HEK293T (cell line): ENCODE results near the gene NEUROD1.

ENCODE experiments used
- CTCF ChIA-PET: fragments of 350-600 bp; formaldehyde crosslinking; extraction: SDS; loops from one replicate; lab custom pipeline; 2021; ENCODE audit warnings: antibody characterized with exemption, inconsistent platforms; lab: Yijun Ruan, JAX
- POLR2A ChIA-PET: fragments of 350-600 bp; formaldehyde crosslinking; extraction: SDS; loops from one replicate; lab custom pipeline; 2020; ENCODE audit warnings: antibody characterized with exemption, inconsistent platforms; lab: Yijun Ruan, JAX
- DNase-seq: peaks from one replicate; pipeline ENCODE4 v3.0.0; 2012; ENCODE audit warnings: mixed read lengths; ENCODE audit errors: extremely low spot score
- ARNT ChIP-seq: fragments of 450-650 bp; IDR thresholded peaks from 2 replicates; pipeline ENCODE4 v1.6.1; 2017; ENCODE audit warnings: mild to moderate bottlenecking
- BHLHE40 ChIP-seq: fragments of 450-650 bp; IDR thresholded peaks from 2 replicates; pipeline ENCODE4 v1.6.1; 2016; ENCODE audit warnings: mild to moderate bottlenecking, moderate library complexity, borderline replicate concordance
- CTBP1 ChIP-seq: fragments of 450-650 bp; IDR thresholded peaks from 2 replicates; pipeline ENCODE4 v1.6.1; 2016; ENCODE audit warnings: borderline replicate concordance
- ELF4 ChIP-seq: fragments of 450-650 bp; IDR thresholded peaks from 2 replicates; pipeline ENCODE4 v1.6.1; 2017; ENCODE audit warnings: antibody characterized with exemption
- FOXA1 ChIP-seq: fragments of 450-650 bp; IDR thresholded peaks from 2 replicates; pipeline ENCODE4 v1.6.1; 2016; ENCODE audit warnings: mild to moderate bottlenecking
- FOXK2 ChIP-seq: fragments of 450-650 bp; IDR thresholded peaks from 2 replicates; pipeline ENCODE4 v1.6.1; 2016; ENCODE audit warnings: mild to moderate bottlenecking
- FOXM1 ChIP-seq: fragments of 450-650 bp; IDR thresholded peaks from 2 replicates; pipeline ENCODE4 v1.6.1; 2017; ENCODE audit warnings: mild to moderate bottlenecking, borderline replicate concordance
- HDGF ChIP-seq: fragments of 450-650 bp; IDR thresholded peaks from 2 replicates; pipeline ENCODE4 v1.6.1; 2017; ENCODE audit warnings: antibody characterized with exemption, borderline replicate concordance
- L3MBTL2 ChIP-seq: fragments of 450-650 bp; conservative IDR thresholded peaks from 2 replicates; pipeline ENCODE4 v1.6.1; 2016; ENCODE audit warnings: mild to moderate bottlenecking
- LEF1 ChIP-seq: fragments of 450-650 bp; IDR thresholded peaks from 2 replicates; pipeline ENCODE4 v1.6.1; 2017; ENCODE audit warnings: mild to moderate bottlenecking, borderline replicate concordance
- NFRKB ChIP-seq: fragments of 450-650 bp; IDR thresholded peaks from 2 replicates; pipeline ENCODE4 v1.6.1; 2016; ENCODE audit warnings: mild to moderate bottlenecking, moderate library complexity
- SP1 ChIP-seq: fragments of 450-650 bp; IDR thresholded peaks from 2 replicates; pipeline ENCODE4 v1.6.1; 2017
- SUZ12 ChIP-seq: fragments of 450-650 bp; IDR thresholded peaks from 2 replicates; pipeline ENCODE4 v1.6.1; 2016; ENCODE audit warnings: mild to moderate bottlenecking
- TARDBP ChIP-seq: fragments of 450-650 bp; IDR thresholded peaks from 2 replicates; pipeline ENCODE4 v1.6.1; 2016
- ZNF384 ChIP-seq: fragments of 450-650 bp; IDR thresholded peaks from 2 replicates; pipeline ENCODE4 v1.6.1; 2016
- TF ChIP-seq, protein P1 (sequence below): fragments of 450-650 bp; IDR thresholded peaks from 2 replicates; pipeline ENCODE4 v1.6.1; 2016

NEUROD1 gene

GRCh38 chr2:181674461-181674860, 5.9 kb downstream of the NEUROD1 start:
- CTCF ChIA-PET: interaction anchor here (0.6 kb wide), 1 partner anchor 202 kb away, joined by 4 read pairs; no protein-coding TSS in a partner anchor
- TF ChIP-seq FOXK2: no peak
- TF ChIP-seq ARNT: no peak
- no peak for TF ChIP-seq NFRKB
- no peak for TF ChIP-seq CTBP1
- no peak for TF ChIP-seq FOXM1
- POLR2A ChIA-PET: no interaction called here
- no peak for DNase-seq

DNA sequence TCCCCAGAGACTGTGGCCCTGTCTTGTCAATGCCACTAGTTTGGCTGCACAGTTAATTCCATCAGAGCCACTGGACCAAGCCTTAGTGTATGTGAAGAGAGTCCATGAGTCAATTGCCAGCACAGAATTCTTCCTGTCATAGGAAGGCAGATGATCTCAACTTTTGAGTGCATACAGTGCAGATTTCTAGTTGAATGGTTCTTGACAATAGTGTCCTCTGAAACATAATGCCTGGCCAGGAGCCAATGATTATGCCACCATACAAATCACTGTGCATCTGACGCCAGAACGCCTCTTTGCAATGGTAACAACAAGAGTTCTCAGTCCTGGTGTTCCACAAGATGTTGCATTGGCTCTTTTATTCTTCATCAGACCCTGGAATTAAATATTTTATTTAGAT, 7.1 kb downstream of the NEUROD1 start:
- no peak for TF ChIP-seq FOXK2
- no peak for TF ChIP-seq BHLHE40
- no peak for TF ChIP-seq ARNT
- TF ChIP-seq TARDBP: no peak
- no peak for TF ChIP-seq FOXM1
- no peak for TF ChIP-seq CTBP1
- no peak for TF ChIP-seq L3MBTL2
- no peak for TF ChIP-seq SUZ12
- TF ChIP-seq ELF4: no peak
- TF ChIP-seq, protein P1, sequence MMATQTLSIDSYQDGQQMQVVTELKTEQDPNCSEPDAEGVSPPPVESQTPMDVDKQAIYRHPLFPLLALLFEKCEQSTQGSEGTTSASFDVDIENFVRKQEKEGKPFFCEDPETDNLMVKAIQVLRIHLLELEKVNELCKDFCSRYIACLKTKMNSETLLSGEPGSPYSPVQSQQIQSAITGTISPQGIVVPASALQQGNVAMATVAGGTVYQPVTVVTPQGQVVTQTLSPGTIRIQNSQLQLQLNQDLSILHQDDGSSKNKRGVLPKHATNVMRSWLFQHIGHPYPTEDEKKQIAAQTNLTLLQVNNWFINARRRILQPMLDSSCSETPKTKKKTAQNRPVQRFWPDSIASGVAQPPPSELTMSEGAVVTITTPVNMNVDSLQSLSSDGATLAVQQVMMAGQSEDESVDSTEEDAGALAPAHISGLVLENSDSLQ: no peak
- no peak for TF ChIP-seq ZNF384
- CTCF ChIA-PET: no interaction called here
- no peak for DNase-seq
- POLR2A ChIA-PET: no interaction called here

DNA sequence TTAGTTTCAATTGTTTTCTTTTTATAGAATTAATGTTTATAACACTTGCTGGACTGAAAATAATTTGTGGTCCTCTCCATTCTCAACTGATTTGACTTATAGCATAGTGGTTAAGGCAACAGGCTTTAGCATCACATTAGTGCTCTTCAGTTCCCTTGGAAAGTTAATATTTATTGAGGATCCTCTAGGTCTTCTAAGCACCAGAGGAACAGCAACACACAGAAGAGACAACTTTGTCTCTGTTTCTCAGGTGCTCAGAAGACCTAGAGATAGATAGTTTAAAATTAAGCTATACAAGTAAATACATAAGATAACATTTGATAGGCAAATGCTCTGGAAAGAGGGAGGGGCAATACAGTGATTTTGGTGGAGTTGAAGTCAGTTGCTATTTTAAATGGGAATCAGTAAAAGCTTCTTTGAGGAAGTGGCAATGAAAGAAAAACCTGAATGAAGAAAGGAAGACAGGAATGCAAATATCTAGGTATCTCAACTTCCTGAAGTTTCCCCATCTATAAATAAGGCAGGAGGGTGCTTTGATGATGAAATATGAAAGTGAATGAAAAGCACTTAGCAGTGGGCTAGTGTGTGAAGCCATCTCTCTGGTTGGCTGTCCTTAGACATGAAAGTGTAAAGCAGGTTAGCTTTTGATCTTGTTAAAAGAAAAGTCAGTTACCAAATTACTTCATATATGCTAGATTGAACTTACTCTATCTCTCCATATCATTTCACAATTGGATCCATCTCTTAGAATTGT, 7.9 kb downstream of the NEUROD1 start:
- TF ChIP-seq FOXK2 (no peak), LEF1 (no peak), FOXA1 (no peak), CTBP1 (no peak), ELF4 (no peak), TARDBP (no peak), BHLHE40 (no peak), L3MBTL2 (no peak), HDGF (no peak), ARNT (no peak), FOXM1 (no peak), SP1 (no peak), SUZ12 (no peak), NFRKB (no peak), ZNF384 (no peak)
- TF ChIP-seq, protein P1: no peak
- POLR2A ChIA-PET: no interaction called here
- DNase-seq: no peak
- CTCF ChIA-PET: no interaction called here

GRCh38 chr2:181670632-181671031, 9.7 kb downstream of the NEUROD1 start:
- ChIA-PET POLR2A (no interaction called here), CTCF (no interaction called here)
- no peak for TF ChIP-seq FOXA1
- TF ChIP-seq BHLHE40: no peak
- no peak for TF ChIP-seq FOXM1
- no peak for TF ChIP-seq SP1
- no peak for TF ChIP-seq LEF1
- no peak for TF ChIP-seq CTBP1
- no peak for TF ChIP-seq NFRKB
- TF ChIP-seq ELF4: no peak
- no peak for TF ChIP-seq TARDBP
- no peak for TF ChIP-seq ARNT
- no peak for TF ChIP-seq HDGF
- no peak for TF ChIP-seq SUZ12
- DNase-seq: no peak

DNA sequence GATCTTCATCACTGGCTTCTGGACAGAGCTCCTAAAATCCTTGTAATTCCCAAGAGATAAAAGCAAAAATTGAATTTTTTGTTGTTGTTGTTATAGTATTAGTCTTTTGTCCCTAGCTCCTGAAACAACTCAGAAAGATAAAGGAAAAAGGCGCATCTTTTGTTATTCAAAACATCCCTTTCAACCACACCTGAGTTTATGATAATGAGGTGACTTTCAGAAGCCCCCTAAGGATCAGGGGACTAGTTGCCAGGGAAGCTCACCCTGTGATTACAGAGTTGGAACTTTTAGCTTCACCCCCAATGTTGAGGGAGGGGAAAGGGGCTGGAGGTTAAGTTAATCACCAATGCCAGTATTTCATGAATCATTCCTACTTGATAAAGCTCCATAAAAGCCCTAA, 13.1 kb downstream of the NEUROD1 start:
- POLR2A ChIA-PET: no interaction called here
- TF ChIP-seq FOXM1 (no peak), L3MBTL2 (no peak)
- CTCF ChIA-PET: interaction anchor here (0.7 kb wide), 1 partner anchor 99 kb away, joined by 3 read pairs; no protein-coding TSS in a partner anchor
- no peak for DNase-seq

DNA sequence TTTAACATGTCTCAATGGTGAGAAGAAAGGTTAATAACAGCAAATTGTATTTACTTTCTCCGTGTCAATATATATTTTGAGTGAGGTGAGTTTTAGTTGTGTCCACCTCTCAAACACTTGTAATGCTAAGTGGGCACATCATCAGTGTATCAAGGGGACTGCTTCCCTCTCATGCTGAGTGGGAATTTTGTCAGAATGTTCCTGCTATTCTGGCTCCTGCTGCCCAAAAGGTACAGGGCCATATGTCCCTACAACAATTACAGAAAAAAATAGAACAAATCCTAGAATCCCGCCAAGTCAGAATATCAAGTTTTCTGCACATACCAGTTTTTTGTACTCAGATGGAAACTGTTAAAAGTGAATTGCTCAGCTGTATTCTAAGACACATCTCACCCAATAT, 18.0 kb downstream of the NEUROD1 start:
- ChIA-PET POLR2A (no interaction called here), CTCF (no interaction called here)
- DNase-seq: no peak
- TF ChIP-seq LEF1: no peak
- no peak for TF ChIP-seq HDGF
- no peak for TF ChIP-seq ARNT
- no peak for TF ChIP-seq FOXK2
- no peak for TF ChIP-seq CTBP1
- no peak for TF ChIP-seq ELF4
- TF ChIP-seq SUZ12: no peak
- no peak for TF ChIP-seq L3MBTL2
- no peak for TF ChIP-seq FOXM1
- no peak for TF ChIP-seq ZNF384
- TF ChIP-seq, protein P1: no peak
- TF ChIP-seq NFRKB: no peak
